Measurements from ENCODE around the gene TBL1Y.
"Not testable (repeated sequence)": the region's sequence is repeated elsewhere in the genome, so short reads cannot be mapped to it uniquely, and the experiment has no call there.

Gene TBL1Y

DNA sequence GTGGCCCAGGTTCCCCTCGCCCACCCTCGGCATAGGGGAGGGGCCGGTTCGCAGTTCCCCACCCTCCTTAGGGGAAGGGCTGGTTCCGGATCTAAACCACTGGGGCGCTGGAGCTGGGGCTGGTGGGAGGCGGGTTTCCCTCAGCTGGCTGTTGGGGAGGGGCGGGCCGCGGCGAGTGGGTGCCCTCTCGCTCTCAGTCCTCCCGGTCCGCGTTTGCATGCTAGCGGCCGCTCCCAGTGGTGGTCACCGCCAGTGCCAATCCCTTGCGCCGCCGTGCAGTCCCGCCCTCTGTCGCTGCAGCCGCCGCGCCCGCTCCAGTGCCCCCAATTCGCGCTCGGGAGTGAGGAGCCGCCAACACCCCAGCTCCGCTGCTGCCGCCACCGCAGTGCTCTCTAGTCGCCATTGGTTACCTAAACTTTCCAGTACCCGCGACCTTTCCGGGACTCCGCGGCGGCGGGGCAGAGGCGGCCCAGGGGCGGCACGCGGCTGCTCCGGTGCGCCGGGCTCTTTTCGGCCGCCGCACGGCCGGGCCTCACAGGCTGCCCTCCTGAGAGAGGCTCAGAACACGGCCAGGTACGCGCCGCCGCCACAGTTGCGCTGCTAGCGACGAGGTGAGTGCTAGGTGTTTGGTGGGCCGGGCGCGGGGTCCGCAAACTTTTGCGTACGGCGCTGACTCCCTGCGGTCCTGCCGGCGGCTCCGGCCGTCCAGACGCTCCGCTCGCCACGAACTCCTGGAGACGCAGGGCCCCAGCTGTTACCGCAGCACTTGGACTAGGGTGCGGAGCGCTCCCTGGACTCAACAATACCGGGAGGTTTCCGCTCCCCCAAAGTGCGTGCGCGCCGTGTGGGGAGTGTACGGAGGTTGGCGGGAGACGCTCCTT, at the start of gene TBL1Y:
TBL1Y (plus strand) TSS at position 326 of the 881 bp plus-strand sequence. CDS start 114,388 bp downstream, outside the sequence.
- H3K27me3 ChIP-seq (ENCODE audit: control insufficient read depth, insufficient read depth, low read length): no peaks in the 10 kb centered on the region
- H3K9ac ChIP-seq (ENCODE audit: low read length): no peak within 1 kb of the TSS
- H3K36me3 ChIP-seq (ENCODE audit: control insufficient read depth, low read depth, low read length): no peaks in the 10 kb centered on the region
- no peak within 1 kb of the TSS for H3K27ac ChIP-seq (ENCODE audit: low read length)
- H3K4me3 ChIP-seq (ENCODE audit: low read length): no peak within 1 kb of the TSS
- H3K4me1 ChIP-seq (ENCODE audit: control insufficient read depth, low read depth, low read length): no peaks in the 10 kb centered on the region
- H3K9me3 ChIP-seq (ENCODE audit: control insufficient read depth, low read depth, low read length): no peaks in the 10 kb centered on the region

DNA sequence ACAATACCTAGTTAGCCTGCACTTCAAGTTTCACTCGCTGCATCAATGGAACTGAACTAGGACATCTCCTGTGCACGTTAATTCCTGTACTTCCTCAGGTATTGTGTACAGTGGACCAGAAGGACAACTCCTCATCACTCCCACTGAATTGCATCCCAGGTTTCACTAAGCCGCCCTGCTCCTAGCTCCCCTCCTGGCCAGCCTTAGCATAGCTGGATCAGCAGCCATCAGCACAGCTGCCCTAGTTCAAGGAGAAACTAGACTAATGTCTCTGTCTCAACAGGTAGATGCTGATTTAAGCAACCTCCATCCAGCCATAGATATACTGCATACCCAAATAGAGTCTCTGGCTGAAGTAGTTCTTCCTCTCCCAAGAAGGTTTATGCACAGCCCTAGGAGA, 16.0 kb upstream of the TBL1Y start:
- Histone ChIP-seq H3K9me3 (ENCODE audit: control insufficient read depth, low read depth, low read length) (no peaks in the 10 kb centered on the region), H3K27ac (ENCODE audit: low read length) (no peak overlapping the region), H3K27me3 (ENCODE audit: control insufficient read depth, insufficient read depth, low read length) (no peaks in the 10 kb centered on the region), H3K4me3 (ENCODE audit: low read length) (no peak overlapping the region), H3K4me1 (ENCODE audit: control insufficient read depth, low read depth, low read length) (no peaks in the 10 kb centered on the region), H3K9ac (ENCODE audit: low read length) (no peak overlapping the region), H3K36me3 (ENCODE audit: control insufficient read depth, low read depth, low read length) (no peaks in the 10 kb centered on the region)

DNA sequence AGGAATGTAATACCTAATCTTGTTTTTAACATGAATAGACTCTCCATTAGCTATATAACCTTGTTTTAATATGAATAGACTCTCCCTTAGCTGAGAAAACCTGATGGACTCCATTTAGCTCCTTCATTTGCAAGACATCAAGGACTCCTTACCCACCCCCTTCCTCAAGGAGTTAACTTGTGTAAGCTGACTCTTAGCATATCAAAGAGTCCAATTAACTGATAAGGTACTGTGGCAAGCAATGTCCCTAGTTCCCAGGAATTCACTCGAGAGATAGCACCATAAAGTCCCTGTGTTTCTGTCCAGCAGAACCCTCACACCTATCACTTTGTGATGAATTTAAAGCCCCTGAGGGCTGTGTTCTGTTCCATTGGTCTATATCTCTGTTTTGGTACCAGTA, 15.3 kb upstream of the TBL1Y start:
- no peak overlapping the region for H3K4me3 ChIP-seq (ENCODE audit: low read length)
- H3K9me3 ChIP-seq (ENCODE audit: control insufficient read depth, low read depth, low read length): no peaks in the 10 kb centered on the region
- H3K9ac ChIP-seq (ENCODE audit: low read length): no peak overlapping the region
- H3K36me3 ChIP-seq (ENCODE audit: control insufficient read depth, low read depth, low read length): no peaks in the 10 kb centered on the region
- no peaks in the 10 kb centered on the region for H3K27me3 ChIP-seq (ENCODE audit: control insufficient read depth, insufficient read depth, low read length)
- no peak overlapping the region for H3K27ac ChIP-seq (ENCODE audit: low read length)
- no peaks in the 10 kb centered on the region for H3K4me1 ChIP-seq (ENCODE audit: control insufficient read depth, low read depth, low read length)

DNA sequence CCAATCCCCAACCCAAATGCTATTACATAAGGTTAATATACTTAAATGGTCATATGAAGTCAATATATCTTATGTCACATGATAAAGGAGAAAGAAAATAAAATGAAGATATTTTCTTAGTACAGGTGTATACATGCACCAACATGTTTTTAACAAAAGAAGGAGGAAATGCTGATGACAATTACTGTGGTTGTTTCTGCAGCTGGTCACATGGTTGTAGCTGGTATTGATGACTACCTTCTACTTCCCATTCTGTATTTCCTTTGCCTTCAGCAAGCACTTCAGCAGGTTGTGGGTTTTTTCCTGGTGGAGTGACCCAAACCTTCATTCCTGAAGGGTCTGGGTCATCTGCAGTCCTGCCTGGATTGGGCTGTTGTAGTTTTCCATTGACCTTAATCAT, 8.4 kb upstream of the TBL1Y start:
- not testable (repeated sequence) for H3K9ac ChIP-seq (ENCODE audit: low read length); H3K36me3 ChIP-seq (ENCODE audit: control insufficient read depth, low read depth, low read length); H3K9me3 ChIP-seq (ENCODE audit: control insufficient read depth, low read depth, low read length); H3K27ac ChIP-seq (ENCODE audit: low read length); H3K4me3 ChIP-seq (ENCODE audit: low read length); H3K4me1 ChIP-seq (ENCODE audit: control insufficient read depth, low read depth, low read length); H3K27me3 ChIP-seq (ENCODE audit: control insufficient read depth, insufficient read depth, low read length)

DNA sequence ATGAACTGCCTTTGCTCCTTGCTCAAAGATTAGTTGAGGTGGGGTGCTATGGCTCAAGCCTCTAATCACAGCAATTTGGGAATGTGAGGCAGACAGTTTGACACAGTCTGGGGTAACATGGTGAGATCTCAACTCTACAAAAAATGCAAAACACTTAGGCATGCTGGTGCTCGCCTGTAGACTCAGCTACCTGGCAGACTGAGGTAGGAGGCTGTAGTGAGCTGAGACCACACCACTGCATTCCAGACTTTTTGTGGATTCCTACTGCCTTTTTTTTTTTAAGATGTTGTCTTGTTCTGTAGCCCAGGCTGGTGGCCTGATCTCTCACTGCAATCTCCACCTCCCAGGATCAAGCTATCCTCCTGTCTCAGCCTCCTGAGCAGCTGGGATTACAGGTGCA, 2.9 kb upstream of the TBL1Y start:
- no peak overlapping the region for H3K9ac ChIP-seq (ENCODE audit: low read length)
- no peaks in the 10 kb centered on the region for H3K9me3 ChIP-seq (ENCODE audit: control insufficient read depth, low read depth, low read length)
- H3K4me1 ChIP-seq (ENCODE audit: control insufficient read depth, low read depth, low read length): no peaks in the 10 kb centered on the region
- no peaks in the 10 kb centered on the region for H3K36me3 ChIP-seq (ENCODE audit: control insufficient read depth, low read depth, low read length)
- no peaks in the 10 kb centered on the region for H3K27me3 ChIP-seq (ENCODE audit: control insufficient read depth, insufficient read depth, low read length)
- H3K27ac ChIP-seq (ENCODE audit: low read length): no peak overlapping the region
- H3K4me3 ChIP-seq (ENCODE audit: low read length): no peak overlapping the region

DNA sequence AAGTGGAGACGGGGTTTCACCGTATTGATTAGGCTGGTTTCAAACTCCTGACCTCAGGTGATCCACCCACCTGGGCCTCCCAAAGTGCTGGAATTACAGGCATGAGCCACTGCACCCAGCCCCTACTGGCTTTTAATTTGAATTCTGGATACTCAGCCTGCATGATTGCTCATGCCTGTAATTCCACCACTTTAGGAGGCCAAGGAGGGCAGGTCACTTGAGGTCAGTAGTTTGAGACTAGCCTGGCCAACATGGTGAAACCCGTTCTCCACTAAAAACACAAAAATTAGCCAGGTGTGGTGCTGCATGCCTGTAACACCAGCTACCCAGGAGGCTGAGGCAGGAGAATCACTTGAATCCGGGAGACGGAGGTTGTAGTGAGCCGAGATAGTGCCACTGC, 2.5 kb upstream of the TBL1Y start:
- H3K27ac ChIP-seq (ENCODE audit: low read length); H3K27me3 ChIP-seq (ENCODE audit: control insufficient read depth, insufficient read depth, low read length): not testable (repeated sequence)

DNA sequence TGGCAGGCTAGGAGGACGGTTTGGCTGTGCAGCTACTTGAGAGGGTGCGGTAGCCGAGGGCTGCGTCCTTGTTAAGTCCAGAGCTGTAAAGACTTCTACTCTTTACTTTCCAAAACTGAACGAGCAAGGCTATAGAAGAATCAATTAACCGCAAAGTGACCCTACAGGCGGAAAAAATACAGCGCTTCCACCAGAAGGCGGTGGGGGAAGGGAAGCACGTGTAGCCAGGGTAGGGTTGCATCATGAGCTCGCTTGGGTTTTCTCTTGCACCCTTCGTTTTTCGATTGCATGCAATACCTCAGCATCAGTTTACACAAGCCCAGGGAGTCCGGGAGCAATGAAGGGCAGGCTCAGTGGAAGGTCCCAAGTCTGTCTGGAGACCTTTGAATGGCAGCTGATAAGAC, 1.4 kb upstream of the TBL1Y start:
- Histone ChIP-seq H3K9me3 (ENCODE audit: control insufficient read depth, low read depth, low read length) (no peaks in the 10 kb centered on the region), H3K27ac (ENCODE audit: low read length) (no peak overlapping the region), H3K4me3 (ENCODE audit: low read length) (no peak overlapping the region), H3K9ac (ENCODE audit: low read length) (no peak overlapping the region), H3K4me1 (ENCODE audit: control insufficient read depth, low read depth, low read length) (no peaks in the 10 kb centered on the region), H3K27me3 (ENCODE audit: control insufficient read depth, insufficient read depth, low read length) (no peaks in the 10 kb centered on the region), H3K36me3 (ENCODE audit: control insufficient read depth, low read depth, low read length) (no peaks in the 10 kb centered on the region)

More for the DNA sequence above, 2.5 kb upstream of the TBL1Y start:
- not testable (repeated sequence) for H3K36me3 ChIP-seq (ENCODE audit: control insufficient read depth, low read depth, low read length); H3K9me3 ChIP-seq (ENCODE audit: control insufficient read depth, low read depth, low read length); H3K9ac ChIP-seq (ENCODE audit: low read length); H3K4me1 ChIP-seq (ENCODE audit: control insufficient read depth, low read depth, low read length); H3K4me3 ChIP-seq (ENCODE audit: low read length)

DNA sequence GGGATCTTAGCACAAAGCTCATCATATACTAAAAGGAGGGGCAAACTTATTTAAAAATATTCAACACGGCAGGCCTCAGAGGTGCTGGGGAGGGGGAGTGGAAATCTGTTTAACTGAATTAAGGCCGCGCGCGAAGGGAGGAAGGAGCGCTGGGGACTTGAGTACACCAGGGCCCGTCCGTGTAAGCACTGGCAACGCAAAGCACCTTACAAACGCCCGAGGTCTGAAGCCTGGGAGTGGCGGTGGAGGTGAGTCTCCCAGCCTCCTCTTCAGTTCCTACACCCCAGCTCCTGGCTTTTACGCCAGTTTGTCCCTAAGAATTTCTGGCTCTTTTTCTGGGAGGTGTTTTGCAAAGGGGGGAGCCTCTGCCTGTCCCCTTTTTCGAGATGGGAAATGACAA, 641 bp upstream of the TBL1Y start:
- H3K4me1 ChIP-seq (ENCODE audit: control insufficient read depth, low read depth, low read length): no peaks in the 10 kb centered on the region
- no peak overlapping the region for H3K27ac ChIP-seq (ENCODE audit: low read length)
- H3K36me3 ChIP-seq (ENCODE audit: control insufficient read depth, low read depth, low read length): no peaks in the 10 kb centered on the region
- no peak overlapping the region for H3K9ac ChIP-seq (ENCODE audit: low read length)
- H3K9me3 ChIP-seq (ENCODE audit: control insufficient read depth, low read depth, low read length): no peaks in the 10 kb centered on the region
- H3K4me3 ChIP-seq (ENCODE audit: low read length): no peak overlapping the region
- no peaks in the 10 kb centered on the region for H3K27me3 ChIP-seq (ENCODE audit: control insufficient read depth, insufficient read depth, low read length)

DNA sequence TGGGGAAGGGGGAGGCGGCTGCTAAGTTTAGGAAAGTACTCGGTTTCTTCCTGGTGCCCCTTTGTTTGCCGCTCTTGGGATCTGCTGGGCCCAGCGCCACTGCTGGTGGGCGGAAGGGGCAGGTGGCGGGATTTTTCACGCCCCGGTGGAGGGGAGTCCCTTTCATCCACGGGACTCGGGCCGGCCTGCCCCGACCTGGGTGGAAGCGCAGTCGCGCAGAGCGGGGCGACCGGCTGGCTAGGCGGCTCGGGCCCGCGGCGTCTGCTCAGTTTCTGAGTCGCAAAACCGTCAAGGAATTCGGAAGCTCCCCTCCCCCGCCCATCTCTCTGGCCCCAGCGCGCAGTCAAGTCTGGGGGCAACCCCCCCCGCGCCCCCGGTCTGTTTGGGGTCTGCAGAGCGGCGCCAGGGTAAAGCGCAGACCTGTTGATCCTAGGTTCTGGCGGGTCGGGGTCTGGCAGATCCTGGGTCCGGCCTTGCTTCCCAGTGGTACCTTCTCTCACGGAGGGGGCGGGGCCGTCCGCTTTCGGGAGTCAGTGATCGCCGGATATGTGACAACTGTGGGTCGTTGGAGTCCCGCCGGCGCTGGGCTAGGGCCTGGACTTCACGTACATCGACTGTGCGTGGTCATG, 870 bp downstream of the TBL1Y start, which contains the start of gene AMELY:
AMELY (minus strand) TSS at position 500 of the 629 bp plus-strand sequence. CDS start 39,144 bp downstream, outside the sequence.
- Histone ChIP-seq H3K36me3 (ENCODE audit: control insufficient read depth, low read depth, low read length) (no peaks in the 10 kb centered on the region), H3K9me3 (ENCODE audit: control insufficient read depth, low read depth, low read length) (no peaks in the 10 kb centered on the region), H3K9ac (ENCODE audit: low read length) (no peak within 1 kb of the TSS), H3K27ac (ENCODE audit: low read length) (no peak within 1 kb of the TSS), H3K27me3 (ENCODE audit: control insufficient read depth, insufficient read depth, low read length) (no peaks in the 10 kb centered on the region), H3K4me1 (ENCODE audit: control insufficient read depth, low read depth, low read length) (no peaks in the 10 kb centered on the region), H3K4me3 (ENCODE audit: low read length) (no peak within 1 kb of the TSS)

DNA sequence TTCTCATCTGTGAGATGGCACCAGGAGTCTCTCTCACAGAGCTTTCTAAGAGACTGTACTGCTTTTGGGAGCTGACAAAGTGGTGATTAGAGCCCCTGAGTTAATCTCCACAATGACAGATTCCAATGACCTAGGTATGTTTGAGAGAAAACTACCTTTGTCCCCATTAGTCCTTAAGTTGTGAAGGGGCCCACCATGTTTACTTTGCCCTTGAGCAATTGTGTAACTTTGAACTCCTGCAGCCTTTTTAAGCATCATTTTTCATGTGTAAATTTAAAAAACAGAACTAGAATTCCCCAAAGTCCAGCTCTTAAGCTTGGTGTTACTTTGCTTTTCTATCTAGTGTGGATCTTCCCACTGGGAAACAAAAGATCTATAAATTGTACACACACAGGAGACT, 2.9 kb downstream of the TBL1Y start:
- Histone ChIP-seq H3K4me1 (ENCODE audit: control insufficient read depth, low read depth, low read length) (no peaks in the 10 kb centered on the region), H3K27ac (ENCODE audit: low read length) (no peak overlapping the region), H3K36me3 (ENCODE audit: control insufficient read depth, low read depth, low read length) (no peaks in the 10 kb centered on the region), H3K9me3 (ENCODE audit: control insufficient read depth, low read depth, low read length) (no peaks in the 10 kb centered on the region), H3K27me3 (ENCODE audit: control insufficient read depth, insufficient read depth, low read length) (no peaks in the 10 kb centered on the region), H3K9ac (ENCODE audit: low read length) (no peak overlapping the region), H3K4me3 (ENCODE audit: low read length) (no peak overlapping the region)

DNA sequence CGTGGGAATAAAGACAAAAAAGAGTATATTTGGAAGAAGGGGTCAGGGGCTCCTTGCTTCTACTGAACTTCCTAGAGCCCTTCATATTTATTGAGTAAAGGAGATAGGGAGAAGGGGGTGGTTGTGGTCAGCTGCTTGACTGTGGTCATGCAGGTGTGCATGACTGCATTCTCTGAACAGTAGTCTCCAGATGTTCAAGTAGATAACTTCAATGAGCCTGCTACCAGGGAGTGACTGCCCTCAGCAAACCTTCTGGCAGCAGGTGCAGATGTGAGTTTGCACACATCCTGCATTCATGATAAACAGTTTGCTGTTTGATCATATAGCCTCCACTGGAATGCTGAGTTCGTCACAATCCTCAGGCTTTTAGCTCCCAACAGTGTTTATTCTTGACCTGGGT, 10.6 kb downstream of the TBL1Y start:
- no peaks in the 10 kb centered on the region for H3K27me3 ChIP-seq (ENCODE audit: control insufficient read depth, insufficient read depth, low read length)
- H3K9me3 ChIP-seq (ENCODE audit: control insufficient read depth, low read depth, low read length): no peaks in the 10 kb centered on the region
- H3K4me1 ChIP-seq (ENCODE audit: control insufficient read depth, low read depth, low read length): no peaks in the 10 kb centered on the region

DNA sequence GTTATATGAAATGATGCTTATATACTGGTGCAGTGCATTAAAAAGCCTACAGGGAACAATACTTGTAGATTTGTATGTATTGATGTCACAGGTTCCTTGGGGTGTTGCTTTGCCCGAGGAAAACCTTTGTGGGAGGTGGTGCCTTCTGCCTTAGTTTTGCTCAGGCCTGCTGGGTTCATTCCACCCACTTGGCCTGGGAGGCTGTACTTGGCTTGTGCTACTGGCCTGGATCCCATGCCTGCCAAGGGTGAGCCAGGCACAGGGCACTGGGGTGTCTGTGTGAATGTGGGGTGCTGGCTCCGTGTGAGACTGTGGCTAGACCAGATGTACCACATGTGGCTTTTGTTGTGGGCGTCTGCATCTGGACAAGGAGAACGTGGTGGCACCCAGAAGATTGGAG, 17.8 kb downstream of the TBL1Y start:
- Histone ChIP-seq H3K27ac (ENCODE audit: low read length) (no peak overlapping the region), H3K27me3 (ENCODE audit: control insufficient read depth, insufficient read depth, low read length) (no peaks in the 10 kb centered on the region), H3K9ac (ENCODE audit: low read length) (no peak overlapping the region), H3K4me3 (ENCODE audit: low read length) (no peak overlapping the region), H3K9me3 (ENCODE audit: control insufficient read depth, low read depth, low read length) (no peaks in the 10 kb centered on the region), H3K36me3 (ENCODE audit: control insufficient read depth, low read depth, low read length) (no peaks in the 10 kb centered on the region), H3K4me1 (ENCODE audit: control insufficient read depth, low read depth, low read length) (no peaks in the 10 kb centered on the region)

More for the DNA sequence above, 10.6 kb downstream of the TBL1Y start:
- no peak overlapping the region for H3K27ac ChIP-seq (ENCODE audit: low read length)
- no peak overlapping the region for H3K4me3 ChIP-seq (ENCODE audit: low read length)
- no peaks in the 10 kb centered on the region for H3K36me3 ChIP-seq (ENCODE audit: control insufficient read depth, low read depth, low read length)
- H3K9ac ChIP-seq (ENCODE audit: low read length): no peak overlapping the region
